AML-193 (cell line): Measurements from ENCODE around the gene NAPG.
"Not testable (repeated sequence)": the region's sequence is repeated elsewhere in the genome, so short reads cannot be mapped to it uniquely, and the experiment has no call there.

Experiments used
- DNase-seq, 2 experiments: peaks; one replicate each; lab custom pipeline; 2025; lab: John Stamatoyannopoulos, UW

The NAPG gene

DNA sequence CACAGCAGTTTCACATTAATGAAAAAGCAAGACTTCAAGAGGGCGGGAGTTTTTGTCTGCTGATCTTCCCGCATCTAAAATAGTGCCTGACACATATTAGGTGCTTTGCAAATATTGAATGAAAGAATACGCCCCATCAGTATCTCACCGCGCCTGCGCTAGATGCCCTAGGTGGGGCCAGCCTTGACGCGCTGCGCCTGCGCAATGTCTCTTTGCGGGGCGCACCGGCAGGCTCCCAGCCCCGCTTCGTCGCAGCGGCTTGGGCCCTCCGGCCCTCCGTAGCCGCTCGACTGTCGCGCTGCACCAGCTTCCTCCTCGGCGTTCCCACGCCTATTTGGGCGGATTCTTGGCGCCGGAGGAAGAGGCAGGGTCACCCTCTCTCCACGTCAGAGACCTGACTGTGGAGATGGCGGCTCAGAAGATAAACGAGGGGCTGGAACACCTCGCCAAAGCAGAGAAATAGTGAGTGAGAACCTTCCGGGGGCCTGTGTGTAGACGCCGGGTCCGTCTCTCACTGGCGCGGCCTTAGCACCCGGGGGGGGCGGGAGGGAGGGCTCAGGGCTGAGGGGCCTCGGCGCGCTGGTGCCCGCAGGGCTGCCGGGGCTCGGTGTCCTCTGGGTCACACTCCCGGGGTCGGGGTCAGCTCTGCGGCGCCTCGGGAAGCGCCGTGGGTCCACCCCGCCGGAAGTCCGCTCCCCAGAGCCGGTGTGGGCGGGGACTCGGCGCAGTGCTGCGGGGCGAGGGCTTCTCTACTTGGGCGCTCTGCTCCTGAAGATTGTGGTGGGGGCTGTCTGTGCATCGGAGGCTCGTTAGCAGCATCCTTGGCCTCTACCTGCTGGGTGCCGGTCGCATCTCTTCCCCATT is at the start of gene NAPG:
NAPG (plus strand) TSS at position 331 of the 864 bp plus-strand sequence; CDS start at position 407, 76 bp downstream.
- DNase-seq, result peak; percentile 87 to 90

DNA sequence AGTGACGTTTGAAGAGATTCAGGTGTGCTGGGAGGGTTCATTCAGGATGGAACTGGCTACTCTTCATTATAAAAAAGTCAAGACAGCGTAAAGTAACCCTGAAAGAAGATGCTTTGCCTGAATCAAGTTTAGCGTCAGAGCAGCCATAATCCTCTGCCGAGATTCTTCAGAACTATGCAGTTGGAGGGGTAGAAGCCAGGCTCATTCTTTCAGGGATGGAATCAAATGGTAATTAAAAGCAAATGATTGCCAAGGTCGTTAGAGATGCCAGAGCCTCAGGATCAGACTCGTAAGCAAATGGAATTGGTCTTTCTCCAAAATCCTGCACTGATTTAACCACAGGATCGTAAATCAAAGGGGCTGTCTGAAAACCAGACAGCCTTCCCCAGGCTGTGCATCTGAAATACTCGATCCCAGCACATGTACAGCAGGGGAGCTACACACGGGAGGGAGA is 49.5 kb upstream of the NAPG start:
- no peak for DNase-seq

DNA sequence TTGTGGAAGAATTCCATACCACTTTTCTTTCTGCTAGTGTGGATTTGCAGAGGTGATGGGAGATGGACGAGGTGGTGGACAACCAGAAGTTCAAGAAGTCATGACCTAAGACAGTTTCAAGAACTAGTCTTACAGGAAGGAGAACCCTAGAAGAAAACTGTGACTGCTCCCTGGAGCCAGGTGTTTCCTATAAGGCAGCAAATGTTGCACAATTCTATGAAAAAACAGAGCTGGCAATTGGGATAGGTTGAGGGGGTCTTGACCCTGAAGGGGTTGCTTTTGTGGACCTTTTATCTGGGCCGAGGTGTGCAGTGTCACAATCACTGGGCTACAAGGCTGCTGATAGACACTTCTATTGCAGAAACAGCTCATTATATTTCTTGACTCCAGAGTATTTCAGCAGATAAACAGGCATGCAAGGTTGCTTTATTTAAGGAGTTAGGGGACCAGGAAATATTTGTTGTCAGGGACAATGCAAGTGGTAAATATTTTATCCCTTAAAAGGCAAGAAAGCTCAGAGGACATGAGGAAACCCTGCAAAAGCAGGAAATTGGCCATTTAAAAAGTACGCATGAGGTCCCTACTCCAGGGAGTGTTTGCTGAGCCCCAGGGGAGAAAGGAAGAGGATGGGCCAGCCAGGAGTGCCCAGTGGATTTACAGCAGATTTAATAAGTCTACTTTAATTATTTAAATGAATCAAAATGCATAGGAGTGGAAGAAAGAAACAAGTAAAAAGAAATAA is 48.5 kb upstream of the NAPG start:
- DNase-seq, result no peak

DNA sequence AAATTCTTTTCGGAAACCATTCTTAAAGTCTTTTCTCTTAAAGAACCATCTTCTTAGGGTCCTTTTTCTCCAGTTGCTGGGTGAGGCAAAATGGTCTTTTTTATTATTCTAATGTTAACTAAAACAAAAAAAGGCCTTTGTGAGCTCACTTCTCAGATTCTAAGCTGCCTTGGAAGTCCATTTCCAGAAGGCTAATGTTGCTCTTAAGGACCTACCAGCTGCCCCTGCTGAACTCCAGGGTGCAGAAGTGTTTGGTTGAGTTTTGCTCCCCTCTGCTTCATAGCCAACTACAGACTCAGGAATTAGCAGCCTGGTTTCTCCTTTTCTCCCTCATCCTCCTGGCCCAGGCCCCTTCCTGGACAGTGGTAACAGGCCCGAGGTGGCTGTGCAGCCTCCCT is 48.0 kb upstream of the NAPG start:
- no peak for DNase-seq

DNA sequence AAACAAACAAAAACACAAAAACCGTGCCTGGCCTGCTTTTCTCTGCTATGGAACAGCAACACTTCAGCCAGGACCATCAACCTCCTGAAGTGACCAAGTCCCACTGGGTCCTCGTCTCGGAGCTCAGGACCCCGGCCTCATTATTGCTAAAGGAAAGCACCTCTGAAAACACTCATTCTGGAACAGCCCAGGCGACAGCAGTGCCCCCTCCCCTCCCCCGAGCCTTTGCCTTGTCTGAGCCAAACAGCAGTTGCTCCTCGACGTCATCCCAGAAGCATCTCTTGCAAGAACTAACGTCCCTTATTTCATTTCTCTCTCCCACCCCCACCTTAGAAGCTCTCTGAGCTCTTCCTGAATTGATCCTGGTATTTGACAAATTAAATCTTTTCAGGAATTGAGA is 44.0 kb upstream of the NAPG start:
- DNase-seq, result no peak

DNA sequence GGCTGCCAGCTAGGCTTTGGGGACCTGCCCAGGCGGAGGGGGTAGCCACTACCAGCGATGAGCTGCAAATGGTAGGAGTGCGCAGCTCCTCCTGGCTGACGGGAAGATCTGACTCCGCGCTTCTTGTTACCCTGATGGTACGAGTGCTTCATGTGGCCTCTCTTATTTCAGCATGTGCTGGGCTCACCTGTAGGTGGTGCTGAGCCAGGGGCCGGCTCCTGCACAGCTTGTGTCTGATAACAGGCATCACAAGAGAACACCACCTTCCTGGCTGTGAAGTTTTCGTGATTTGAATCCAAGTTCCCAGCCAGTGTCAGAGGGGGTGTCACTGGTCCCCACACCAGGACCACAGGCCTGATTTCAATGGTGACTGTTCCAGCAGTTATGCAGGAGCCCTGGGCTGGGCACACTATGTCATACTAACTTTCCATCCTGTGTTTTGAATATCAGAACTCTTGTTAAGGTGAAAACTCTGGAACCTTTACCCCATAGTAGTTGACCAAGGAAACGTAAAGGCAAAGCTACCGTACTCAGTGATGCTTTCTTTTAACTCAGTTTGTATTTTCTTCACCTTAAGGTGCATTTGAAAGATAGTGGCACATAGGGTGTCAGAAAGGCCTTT is 43.4 kb upstream of the NAPG start:
- no peak for DNase-seq

DNA sequence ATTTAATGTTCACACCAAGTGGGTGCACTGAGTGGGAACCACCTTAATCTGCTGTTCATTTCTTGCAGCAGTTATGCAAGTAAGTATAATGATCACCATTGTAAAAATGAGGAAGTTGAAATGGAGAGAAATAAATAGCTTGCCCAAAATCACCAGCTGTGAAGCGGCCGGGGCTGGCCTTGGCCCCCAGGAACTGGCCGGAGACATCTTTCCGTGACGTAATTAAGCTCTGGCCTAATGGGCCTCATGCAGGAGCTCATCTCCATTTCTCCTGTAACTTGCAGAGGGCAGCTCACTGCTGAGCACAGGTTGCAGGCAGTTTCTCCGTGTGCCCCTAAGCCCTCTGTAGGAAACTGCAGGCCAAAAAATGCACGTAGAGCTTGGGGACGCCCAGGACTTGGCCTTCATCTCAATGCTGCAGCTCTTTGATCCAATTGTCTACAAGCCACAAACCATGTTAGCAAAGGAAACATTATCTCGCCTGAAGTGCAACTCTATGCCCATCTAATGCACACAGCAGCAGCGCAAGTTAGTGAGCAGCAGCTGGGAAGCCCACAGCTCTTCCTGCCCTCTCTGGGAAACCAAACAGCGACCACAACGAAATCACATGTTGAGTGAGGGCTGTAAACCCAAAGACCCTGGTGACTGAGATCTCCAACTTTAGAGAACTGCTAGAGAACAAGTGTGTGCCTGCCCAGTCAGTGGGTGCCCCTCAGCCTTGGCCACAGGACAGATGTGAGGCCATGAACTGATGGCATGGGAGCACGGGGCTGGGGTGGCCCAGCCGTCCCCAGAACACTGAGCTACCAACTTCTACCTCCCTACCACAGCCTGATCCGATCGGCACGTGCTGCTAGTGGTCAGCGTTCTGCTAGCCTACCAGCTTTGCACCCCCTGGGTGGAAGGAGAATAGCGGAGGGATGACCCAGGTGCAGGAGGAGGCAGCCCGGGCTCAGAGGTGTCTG is 42.6 kb upstream of the NAPG start:
- peak in 1 of 2 experiments; percentile 5 for DNase-seq

DNA sequence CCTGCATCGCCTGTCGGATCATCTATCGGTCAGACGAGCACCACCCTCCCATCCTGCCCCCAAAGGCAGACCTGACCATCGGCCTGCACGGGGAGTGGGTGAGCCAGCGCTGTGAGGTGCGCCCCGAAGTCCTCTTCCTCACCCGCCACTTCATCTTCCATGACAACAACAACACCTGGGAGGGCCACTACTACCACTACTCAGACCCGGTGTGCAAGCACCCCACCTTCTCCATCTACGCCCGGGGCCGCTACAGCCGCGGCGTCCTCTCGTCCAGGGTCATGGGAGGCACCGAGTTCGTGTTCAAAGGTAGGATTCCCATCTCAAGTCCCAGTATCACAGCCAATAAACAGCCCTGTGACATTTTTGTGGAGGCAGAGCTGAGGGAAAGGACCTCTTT is 40.4 kb upstream of the NAPG start:
- DNase-seq, result no peak

DNA sequence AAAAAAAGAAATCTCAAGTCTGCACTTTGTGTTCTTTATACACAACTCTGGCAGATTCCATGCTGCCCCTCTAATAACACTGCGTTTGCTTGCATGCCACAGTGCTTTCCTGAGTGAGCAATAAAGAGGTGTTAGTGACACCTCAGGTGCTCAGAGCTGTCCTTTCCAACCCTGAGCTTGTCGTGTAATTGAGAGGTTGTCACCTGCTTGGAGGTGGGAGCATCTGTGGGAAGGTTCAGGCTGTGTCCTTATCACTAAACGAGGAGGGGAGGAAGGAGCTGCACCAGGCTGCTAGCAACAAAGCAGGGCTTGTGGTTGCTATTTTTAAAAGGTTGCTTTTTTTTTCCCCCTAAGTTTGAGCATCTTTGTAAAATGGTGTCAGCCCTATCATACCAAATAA is 39.5 kb upstream of the NAPG start:
- no peak for DNase-seq

DNA sequence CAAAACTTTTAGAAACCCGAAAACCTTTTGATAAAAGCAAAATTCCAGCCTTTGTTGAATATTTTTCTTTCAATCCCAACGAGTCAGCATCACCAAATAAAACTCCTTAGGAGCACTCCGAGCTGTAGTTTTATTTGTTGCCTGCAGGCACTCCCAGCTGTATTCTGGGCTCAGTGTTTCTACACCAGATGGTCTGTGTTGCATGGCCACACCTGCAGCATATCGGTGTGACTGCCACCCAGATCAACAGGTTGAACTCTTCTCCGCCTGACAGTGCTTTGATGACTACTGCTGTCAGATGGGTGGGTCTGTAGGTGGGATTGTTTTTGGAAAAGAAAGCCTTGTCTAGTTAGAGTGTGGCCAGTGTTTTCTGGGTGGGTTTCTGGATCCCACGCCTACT is 38.7 kb upstream of the NAPG start:
- DNase-seq, result no peak

DNA sequence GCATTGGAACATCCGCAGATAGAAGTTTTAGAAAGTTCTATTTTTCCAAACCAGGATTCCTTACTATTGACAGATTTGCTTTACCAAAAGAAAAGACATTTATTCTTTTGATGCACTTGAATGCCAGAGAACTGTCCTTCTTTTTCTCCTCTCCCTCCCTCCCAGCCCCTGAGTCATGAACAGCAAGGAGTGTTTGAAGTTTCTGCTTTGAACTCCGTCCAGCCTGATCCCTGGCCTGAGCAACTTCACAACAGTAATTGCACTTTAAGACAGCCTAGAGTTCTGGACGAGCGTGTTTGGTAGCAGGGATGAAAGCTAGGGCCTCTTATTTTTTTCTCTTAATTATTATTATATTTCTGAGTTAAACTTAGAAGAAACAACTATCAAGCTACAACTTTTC is 37.8 kb upstream of the NAPG start:
- DNase-seq, result no peak

DNA sequence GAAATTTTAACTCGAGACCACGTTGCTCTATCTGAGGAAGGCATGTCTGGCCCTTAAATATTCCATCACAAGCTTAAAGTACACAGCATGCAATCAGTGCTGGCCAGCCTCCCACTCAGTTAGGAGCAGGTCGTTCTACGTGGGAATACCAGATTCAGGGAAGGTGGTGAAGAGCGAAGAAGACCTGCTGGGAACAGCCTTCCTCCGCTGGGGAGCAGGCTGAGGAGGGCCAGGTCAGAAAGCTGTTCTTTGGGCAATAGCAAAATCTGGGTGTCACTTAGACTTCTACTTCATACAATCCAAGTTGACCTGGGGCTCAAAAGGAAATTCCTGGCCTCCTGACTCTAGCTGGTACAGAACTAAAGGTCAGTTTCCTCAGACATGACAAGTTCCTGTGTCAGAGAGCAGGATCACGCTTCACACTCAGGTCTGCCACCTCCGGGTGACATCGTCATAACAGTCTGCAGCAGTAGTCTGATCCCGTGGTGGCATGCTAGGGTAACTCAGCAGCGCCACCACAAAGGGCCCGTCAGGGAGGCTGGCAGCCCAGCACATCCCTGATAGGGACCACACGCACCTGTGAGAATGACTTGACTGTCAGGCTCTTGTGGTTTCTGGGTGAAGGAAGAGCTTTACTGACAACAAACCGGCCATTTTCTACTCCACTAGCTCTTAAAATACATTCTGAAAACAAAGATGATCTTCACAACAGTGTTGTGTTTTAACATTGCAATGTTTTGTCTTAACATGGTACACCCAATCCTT is 35.2 kb upstream of the NAPG start:
- peak; percentile 35 to 41 for DNase-seq

DNA sequence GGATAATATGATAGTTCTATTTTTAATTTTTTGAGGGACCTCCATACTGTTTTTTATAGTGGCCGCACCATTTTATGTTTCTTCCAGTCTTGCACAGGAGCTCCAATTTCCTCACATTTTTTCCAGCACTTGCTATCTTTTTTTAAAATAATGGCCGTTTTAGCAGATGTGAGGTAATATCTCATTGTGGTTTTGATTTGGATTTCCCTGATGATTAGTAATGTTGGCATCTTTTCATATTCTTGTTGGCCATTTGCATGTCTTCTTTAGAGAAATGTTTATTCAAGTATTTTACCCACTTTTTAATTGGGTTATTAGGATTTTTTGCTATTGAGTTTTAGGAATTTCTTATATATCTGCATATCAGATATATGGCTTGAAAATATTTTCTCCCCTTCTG is 29.9 kb upstream of the NAPG start:
- DNase-seq, result no peak

DNA sequence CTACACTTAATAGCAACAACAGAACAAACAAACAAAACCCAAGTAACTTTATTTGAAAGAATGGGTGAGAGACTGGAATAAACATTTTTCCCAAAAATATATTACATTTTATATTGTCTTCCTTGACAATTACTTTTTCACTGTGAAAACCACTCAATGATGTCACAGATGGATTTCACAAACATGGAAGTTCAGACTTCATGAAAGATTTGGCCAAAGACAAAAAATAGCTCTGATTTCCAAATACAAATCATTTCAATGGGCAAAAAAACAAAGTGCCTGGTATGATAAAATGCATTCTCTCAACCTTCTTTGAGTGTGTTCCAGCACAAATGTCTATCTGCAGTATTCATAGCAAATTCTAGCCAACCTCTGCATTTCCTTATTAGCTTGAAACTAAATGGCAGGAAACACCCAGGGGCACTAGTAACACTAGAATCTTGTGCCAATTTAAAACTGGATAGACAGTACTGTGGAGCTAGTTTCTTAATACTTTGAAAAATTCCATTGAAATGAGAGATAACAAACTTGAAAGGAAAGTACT is 28.5 kb upstream of the NAPG start:
- DNase-seq, result no peak

DNA sequence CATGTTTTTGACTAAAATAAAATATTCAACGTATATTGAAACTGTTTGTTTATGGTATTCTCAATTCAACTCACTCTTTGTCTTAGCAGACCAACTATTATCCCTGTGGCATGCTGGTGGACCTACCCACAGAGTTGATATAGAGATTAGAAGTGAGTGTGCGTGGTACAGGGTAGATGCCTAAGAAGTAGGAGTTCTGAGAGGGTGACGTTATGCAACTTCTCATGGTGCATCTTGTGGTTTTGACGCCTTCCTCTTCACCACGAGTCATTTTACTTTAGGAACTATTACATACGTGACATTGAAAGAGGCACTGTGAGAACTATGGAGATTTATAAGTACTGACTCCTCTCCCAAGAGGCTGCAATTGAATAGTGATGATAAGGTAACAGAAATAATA is 26.6 kb upstream of the NAPG start:
- peak; percentile 72 to 85 for DNase-seq

DNA sequence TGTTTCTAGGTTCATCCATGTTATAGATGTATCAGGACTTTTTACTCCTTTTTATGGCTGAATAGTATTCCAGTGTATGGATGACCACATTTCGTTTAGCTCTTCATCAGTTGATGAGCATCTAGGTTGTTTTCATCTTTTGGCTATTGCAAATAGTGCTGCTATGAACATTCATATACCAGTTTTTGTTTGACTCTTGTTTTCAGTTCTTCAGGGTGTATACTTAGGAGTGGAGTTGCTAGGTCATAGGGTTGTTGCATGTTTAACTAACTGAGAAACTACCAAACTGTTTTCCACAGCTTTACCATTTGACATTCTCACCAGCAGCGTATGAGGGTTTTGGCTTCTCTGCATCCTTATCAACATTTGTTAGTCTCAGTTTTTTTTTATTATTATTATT is 25.8 kb upstream of the NAPG start:
- no peak for DNase-seq

DNA sequence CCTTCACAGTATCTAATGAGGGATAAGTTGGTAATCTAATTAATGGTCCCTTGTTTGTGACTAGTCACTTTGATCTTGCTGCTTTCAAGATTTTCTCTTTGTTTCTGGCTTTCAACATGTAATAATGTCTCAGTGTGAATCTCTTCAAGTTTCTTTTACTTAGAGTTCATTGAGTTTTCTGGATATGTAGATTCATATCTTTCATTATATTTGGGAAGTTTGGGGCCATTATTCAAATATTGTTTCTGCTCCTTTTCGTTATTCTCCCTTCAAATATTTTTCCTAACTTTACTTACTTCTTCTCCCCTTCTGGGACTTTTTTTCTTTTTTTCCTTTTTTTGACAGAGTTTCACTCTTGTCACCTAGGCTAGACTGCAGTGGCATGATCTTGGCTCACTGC is 21.1 kb upstream of the NAPG start:
- no peak for DNase-seq

DNA sequence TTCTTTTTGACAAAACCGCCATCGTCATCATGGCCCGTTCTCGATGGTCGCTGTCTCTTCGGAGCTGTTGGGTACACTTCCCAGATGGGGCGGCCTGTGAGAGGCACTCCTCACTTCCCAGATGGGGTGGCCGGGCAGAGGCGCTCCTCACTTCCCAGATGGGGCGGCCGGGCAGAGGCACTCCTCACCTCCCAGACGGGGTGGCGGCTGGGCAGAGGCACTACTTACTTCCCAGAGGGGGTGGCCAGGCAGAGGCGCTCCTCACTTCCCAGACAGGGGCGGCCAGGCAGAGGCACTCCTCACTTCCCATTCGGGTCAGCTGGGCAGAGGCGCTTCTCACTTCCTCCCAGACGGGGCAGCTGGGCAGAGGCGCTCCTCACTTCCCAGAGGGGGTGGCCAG is 19.9 kb upstream of the NAPG start:
- DNase-seq, result not testable (repeated sequence)

DNA sequence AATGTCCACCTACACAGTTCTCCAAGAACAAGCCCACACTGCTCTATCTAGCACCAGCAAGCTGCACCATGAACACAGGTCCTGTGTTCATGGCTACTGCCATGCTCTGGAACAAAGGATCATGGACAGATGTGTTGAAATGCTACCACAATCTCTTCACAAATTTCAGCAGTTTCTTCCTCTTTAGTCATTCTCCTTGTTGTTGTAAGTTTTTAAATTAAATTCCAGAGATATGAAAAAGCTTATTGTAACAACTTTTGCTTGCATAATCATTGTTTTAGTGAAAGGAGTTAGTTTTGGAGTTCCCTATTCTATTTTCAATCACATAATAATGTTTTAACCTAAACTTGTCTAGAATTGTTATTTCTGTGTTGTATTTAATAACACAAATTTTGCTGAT is 17.2 kb upstream of the NAPG start:
- DNase-seq, result no peak

DNA sequence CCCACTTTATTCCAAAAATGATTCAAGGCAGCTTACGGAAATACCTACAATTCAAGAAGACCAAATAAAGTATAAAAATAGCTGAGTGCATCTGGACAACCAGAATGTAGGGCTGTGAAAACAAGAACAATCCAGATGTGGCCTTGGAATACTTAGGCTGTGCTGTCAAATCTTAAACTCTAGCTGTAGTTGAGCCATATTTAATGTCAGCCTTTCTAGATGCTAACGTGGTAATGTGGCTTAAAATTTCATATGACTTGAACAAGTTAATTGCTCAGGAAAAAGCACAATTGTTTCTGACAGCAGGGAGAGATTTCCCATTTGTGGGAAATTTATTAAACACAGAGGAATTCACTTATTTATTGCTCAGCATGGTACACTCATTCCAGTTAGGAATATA is 14.6 kb upstream of the NAPG start:
- DNase-seq, result no peak

DNA sequence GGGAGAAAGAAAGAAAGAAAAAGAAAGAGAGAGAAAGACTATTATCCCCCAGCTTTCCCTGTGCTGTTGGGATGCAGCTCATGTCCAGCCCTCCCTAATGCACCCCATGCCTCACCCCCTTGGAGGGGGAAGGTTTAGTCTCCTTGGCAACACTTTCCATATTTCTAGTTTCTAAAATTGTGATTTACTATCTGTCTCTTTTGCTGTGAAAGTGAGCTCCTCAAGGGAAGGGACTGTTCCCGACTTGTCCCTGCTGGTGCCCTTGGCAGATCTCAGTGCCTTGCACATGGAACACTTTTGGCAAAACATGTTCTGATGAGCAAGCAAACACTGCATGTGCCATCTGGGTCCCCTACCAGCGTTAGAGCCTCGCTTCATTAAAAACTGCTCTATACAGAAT is 11.7 kb upstream of the NAPG start:
- no peak for DNase-seq
